GM12878 (cell line): Measurements from ENCODE around the gene ECT2L. TPM values are rescaled to one million over a fixed set of nuclear protein-coding genes. Genes with fewer than 3 reads are reported as not detected.

Source experiments
- ATAC-seq: fragments of 200-7000 bp; cut with Tn5 transposase; 3 replicates; pipeline ENCODE4 v1.9.1; 2020; ENCODE audit warnings: mild to moderate bottlenecking, moderate library complexity
- BruUV-seq: library from RNA; stranded (reverse); fragments of 400-500 nt; replicated peaks from 2 replicates; lab custom pipeline; 2021; lab: Mats Ljungman, UMichigan
- CTCF ChIA-PET: fragments of 300-600 bp; sonication (Branson Sonifier 250); formaldehyde crosslinking; extraction: SDS; loops from one replicate; lab custom pipeline; 2021; ENCODE audit warnings: inconsistent platforms; lab: Yijun Ruan, JAX
- POLR2A ChIA-PET: fragments of 350-600 bp; formaldehyde crosslinking; extraction: SDS; loops from one replicate; lab custom pipeline; 2021; ENCODE audit warnings: inconsistent platforms; lab: Charles Lee
- RAD21 ChIA-PET: fragments of 300-600 bp; sonication (Branson Sonifier 250); formaldehyde crosslinking; loops from one replicate; lab custom pipeline; 2023; ENCODE audit warnings: antibody characterized with exemption; ENCODE audit not compliant: unreplicated experiment; lab: Charles Lee
- SMC1A ChIA-PET: fragments of 300-600 bp; sonication (Branson Sonifier 250); formaldehyde crosslinking; loops from one replicate; lab custom pipeline; 2023; ENCODE audit not compliant: unreplicated experiment, uncharacterized antibody; lab: Charles Lee
- DNase-seq: peaks from one replicate; pipeline ENCODE4 v3.0.0-alpha.2; 2011; ENCODE audit warnings: low read depth, low spot score
- FAIRE-seq: peaks from 3 replicates; lab custom pipeline; 2011; peaks lifted over from hg19 to GRCh38; lab: Jason Lieb, UNC
- H2AFZ ChIP-seq: 2 replicates; pipeline ENCODE4 v1.6.0; 2011; ENCODE audit warnings: low read depth, low read length, control low read depth; ENCODE audit not compliant: control insufficient read depth
- H3K27ac ChIP-seq: 2 replicates; pipeline ENCODE4 v1.5.1; 2011; ENCODE audit warnings: control low read depth; ENCODE audit not compliant: control insufficient read depth, insufficient read depth
- H3K27me3 ChIP-seq, 2 experiments: replicated peaks in 1 of 2; 2 replicates each; pipeline versions ENCODE4 v1.6.0 to v1.6.1; 2011; ENCODE audit warnings: low read length in 1 of 2; ENCODE audit not compliant: control insufficient read depth in 2 of 2, insufficient read depth in 2 of 2
- H3K36me3 ChIP-seq, 2 experiments: 2 replicates each; pipeline ENCODE4 v1.5.1; 2011; ENCODE audit warnings: low read length in 1 of 2; ENCODE audit not compliant: control insufficient read depth in 2 of 2, insufficient read depth in 2 of 2
- H3K4me1 ChIP-seq: 2 replicates; pipeline ENCODE4 v1.6.1; 2011; ENCODE audit warnings: mild to moderate bottlenecking, low read length, moderate library complexity, mixed read lengths; ENCODE audit not compliant: control insufficient read depth, insufficient read depth
- H3K4me2 ChIP-seq: 2 replicates; pipeline ENCODE4 v1.6.0; 2011; ENCODE audit warnings: control low read depth; ENCODE audit not compliant: control insufficient read depth, insufficient read depth
- H3K4me3 ChIP-seq: fragments of 200-600 bp; sonication (generic); 2 replicates; pipeline ENCODE4 v1.5.1; 2016
- H3K79me2 ChIP-seq: 2 replicates; pipeline ENCODE4 v1.6.0; 2011; ENCODE audit warnings: low read length; ENCODE audit not compliant: control insufficient read depth, insufficient read depth
- H3K9ac ChIP-seq: 2 replicates; pipeline ENCODE4 v1.8.0; 2011; ENCODE audit warnings: low read length, control low read depth, mixed read lengths; ENCODE audit not compliant: control insufficient read depth, insufficient read depth
- H3K9me3 ChIP-seq: replicated peaks from 3 replicates; pipeline ENCODE4 v1.5.1; 2011; ENCODE audit warnings: mild to moderate bottlenecking, low read length; ENCODE audit not compliant: control insufficient read depth, insufficient read depth
- H4K20me1 ChIP-seq: 2 replicates; pipeline ENCODE4 v1.6.0; 2011; ENCODE audit not compliant: control insufficient read depth, insufficient read depth
- BCL11A ChIP-seq: IDR thresholded peaks from 2 replicates; pipeline ENCODE4 v1.6.1; 2011; ENCODE audit warnings: low read depth, low read length
- BRCA1 ChIP-seq: IDR thresholded peaks from 2 replicates; pipeline ENCODE4 v1.6.1; 2011; ENCODE audit warnings: low read depth, low read length, improper control_type of control experiment
- CEBPB ChIP-seq, 2 experiments: fragments of 150-350 bp in 1 of 2; IDR thresholded peaks; 2 replicates each; pipeline ENCODE4 v1.6.1; 2012 to 2014; ENCODE audit warnings: low read depth in 2 of 2, low read length in 2 of 2, borderline replicate concordance in 1 of 2, inconsistent platforms in 1 of 2
- CHD1 ChIP-seq: IDR thresholded peaks from 2 replicates; pipeline ENCODE4 v1.6.1; 2012; ENCODE audit warnings: low read depth, low read length, improper control_type of control experiment
- EED ChIP-seq: sonication (generic); IDR thresholded peaks from 2 replicates; pipeline ENCODE4 v1.6.1; 2016; ENCODE audit warnings: antibody characterized with exemption, low read depth
- EZH2 ChIP-seq: IDR thresholded peaks from 2 replicates; pipeline ENCODE4 v1.6.1; 2012; ENCODE audit warnings: low read depth, mild to moderate bottlenecking, control low read depth, inconsistent platforms, low read length, borderline replicate concordance; ENCODE audit not compliant: control insufficient read depth
- FOS ChIP-seq: IDR thresholded peaks from 3 replicates; pipeline ENCODE4 v1.6.1; 2011; ENCODE audit warnings: borderline replicate concordance; ENCODE audit not compliant: insufficient read length; ENCODE audit errors: extremely low read depth
- HDGF ChIP-seq: fragments of 450-650 bp; IDR thresholded peaks from 2 replicates; pipeline ENCODE4 v1.6.1; 2016; ENCODE audit warnings: antibody characterized with exemption
- IKZF1 ChIP-seq: fragments of 450-650 bp; conservative IDR thresholded peaks from 2 replicates; pipeline ENCODE4 v1.6.1; 2017; ENCODE audit warnings: antibody characterized with exemption, mild to moderate bottlenecking
- LARP7 ChIP-seq: fragments of 450-650 bp; IDR thresholded peaks from 2 replicates; pipeline ENCODE4 v1.6.1; 2017; ENCODE audit warnings: mild to moderate bottlenecking
- MEF2A ChIP-seq: IDR thresholded peaks from 2 replicates; pipeline ENCODE4 v1.6.1; 2011; ENCODE audit warnings: low read depth, mild to moderate bottlenecking, low read length, moderate library complexity; ENCODE audit not compliant: insufficient read depth
- NR2F1 ChIP-seq: fragments of 450-650 bp; conservative IDR thresholded peaks from 2 replicates; pipeline ENCODE4 v1.6.1; 2017; ENCODE audit warnings: mild to moderate bottlenecking
- NRF1 ChIP-seq: conservative IDR thresholded peaks from 2 replicates; pipeline ENCODE4 v1.6.1; 2011; ENCODE audit warnings: mild to moderate bottlenecking, low read depth, low read length, improper control_type of control experiment
- POLR2AphosphoS2 ChIP-seq: IDR thresholded peaks from 2 replicates; pipeline ENCODE4 v1.6.1; 2011; ENCODE audit warnings: low read depth, mild to moderate bottlenecking, low read length, improper control_type of control experiment, moderate library complexity
- RB1 ChIP-seq: fragments of 450-650 bp; formaldehyde crosslinking; IDR thresholded peaks from 2 replicates; pipeline ENCODE4 v1.6.1; 2017; ENCODE audit warnings: mild to moderate bottlenecking, borderline replicate concordance
- RUNX3 ChIP-seq: IDR thresholded peaks from 2 replicates; pipeline ENCODE4 v1.6.1; 2012; ENCODE audit warnings: low read length, inconsistent platforms
- STAT1 ChIP-seq: fragments of 450-650 bp; conservative IDR thresholded peaks from 2 replicates; pipeline ENCODE4 v1.6.1; 2014; ENCODE audit warnings: antibody characterized with exemption, mild to moderate bottlenecking
- TCF7 ChIP-seq: IDR thresholded peaks from 2 replicates; pipeline ENCODE4 v1.6.1; 2014; ENCODE audit warnings: antibody characterized with exemption, borderline replicate concordance
- ZNF384 ChIP-seq: IDR thresholded peaks from 2 replicates; pipeline ENCODE4 v1.6.1; 2012; ENCODE audit warnings: low read depth, mild to moderate bottlenecking, low read length, improper control_type of control experiment, borderline replicate concordance
- ZZZ3 ChIP-seq: IDR thresholded peaks from 2 replicates; pipeline ENCODE4 v1.6.1; 2011; ENCODE audit warnings: low read depth; ENCODE audit not compliant: control insufficient read depth, insufficient read length
- WGBS: methylation state at CpG from one replicate; pipeline ENCODE4 v1.1.6; 2016; ENCODE audit warnings: low lambda C conversion rate; ENCODE audit not compliant: insufficient replicate concordance, insufficient coverage; ENCODE audit errors: missing lambda C conversion rate; 5-methylcytosine and 5-hydroxymethylcytosine counted together
- in situ Hi-C: fragments of 300-500 bp; cut with MboI; formaldehyde crosslinking; loops from 9 replicates; pipeline ENCODE4 v1.14.3; 2018; ENCODE audit warnings: mixed read lengths
- intact Hi-C: fragments of 100-400 bp; cut with micrococcal nuclease; formaldehyde crosslinking; loops from one replicate; pipeline ENCODE4 v1.14.2; 2022; ENCODE audit not compliant: unreplicated experiment
- polyA plus RNA-seq, 11 experiments: library from polyadenylated mRNA; depleted of rRNA in 4 of 11; unstranded in 6 of 11; stranded (reverse) in 5 of 11; fragments of >200 nt; fragmentation: Nextera tagmentation in 4 of 11; fragmentation: Illumina TruSeq in 1 of 11; extraction: Ambion mirVana in 4 of 11; extraction: Trizol in 1 of 11; gene quantifications; 1 replicate in 1 of 11; 2 replicates in 10 of 11; pipeline versions ENCODE4 v1.2.1 to v1.2.3, GENCODE V29; 2011 to 2016; ENCODE audit warnings: inconsistent platforms in 2 of 11, missing spikeins in 2 of 11, low read depth in 1 of 11
- total RNA-seq, 4 experiments: library from RNA; depleted of rRNA in 3 of 4; stranded (reverse); fragments of >200 nt in 3 of 4; fragmentation: Illumina TruSeq in 1 of 4; extraction: Trizol in 1 of 4; gene quantifications; 2 replicates each; pipeline versions ENCODE4 v1.2.1 to v1.2.3, GENCODE V29; 2013 to 2021
- TF ChIP-seq, protein P1 (sequence below), 3 experiments: IDR thresholded peaks in 2 of 3; conservative IDR thresholded peaks in 1 of 3; 2 replicates each; pipeline ENCODE4 v1.5.1; 2011; ENCODE audit warnings: low read depth in 3 of 3, low read length in 3 of 3, mild to moderate bottlenecking in 3 of 3, control low read depth in 2 of 3, moderate library complexity in 2 of 3, inconsistent platforms in 1 of 3, mixed read lengths in 1 of 3; ENCODE audit not compliant: control insufficient read depth in 2 of 3, insufficient read depth in 1 of 3; ENCODE audit errors: extremely low read depth in 1 of 3

ECT2L gene
- total and polyA plus RNA-seq, 10 of the 15 experiments (the other 5 are each of a cell fraction or from before 2014, with no cell fraction given) = 0.05 to 0.09 TPM; not detected in 8

DNA sequence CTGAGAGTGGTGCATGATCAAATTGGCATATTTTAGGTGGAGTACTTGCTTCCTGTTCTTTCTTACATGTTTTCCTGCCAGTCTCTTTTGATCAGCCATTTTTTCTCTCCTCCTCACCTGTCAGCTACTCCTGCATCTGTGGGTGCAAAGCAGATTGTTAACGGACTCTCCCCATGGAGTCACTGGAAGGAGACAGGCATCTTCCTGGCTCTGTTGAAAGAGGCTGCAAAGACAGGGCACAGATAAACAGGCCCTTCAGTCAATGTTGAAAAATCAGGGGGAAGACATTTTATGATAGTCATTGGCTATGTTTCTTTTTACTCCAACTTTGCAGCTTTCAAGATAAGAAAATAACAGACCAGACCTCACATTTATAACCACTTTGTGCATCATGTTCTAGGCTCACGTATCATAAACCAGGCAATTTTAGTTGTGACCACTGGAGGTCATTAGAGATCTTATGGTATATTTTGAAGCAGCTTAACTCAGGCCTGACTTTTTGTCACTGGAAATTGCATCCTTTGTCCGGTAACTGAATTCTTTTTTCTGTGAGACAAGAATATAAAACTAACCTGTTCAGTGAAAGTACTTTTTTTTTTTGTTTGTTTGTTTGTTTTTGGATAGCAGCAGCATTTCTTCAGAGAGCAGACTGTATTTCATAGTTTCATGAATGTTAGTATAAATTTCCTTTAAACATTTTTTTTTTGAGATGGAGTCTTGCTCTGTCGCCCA, 20.1 kb downstream of the ECT2L start (continued):
- no peak for TF ChIP-seq STAT1
- TF ChIP-seq POLR2AphosphoS2 = no peak
- no peak for TF ChIP-seq NRF1
- no peak for TF ChIP-seq RB1
- TF ChIP-seq, protein P1, sequence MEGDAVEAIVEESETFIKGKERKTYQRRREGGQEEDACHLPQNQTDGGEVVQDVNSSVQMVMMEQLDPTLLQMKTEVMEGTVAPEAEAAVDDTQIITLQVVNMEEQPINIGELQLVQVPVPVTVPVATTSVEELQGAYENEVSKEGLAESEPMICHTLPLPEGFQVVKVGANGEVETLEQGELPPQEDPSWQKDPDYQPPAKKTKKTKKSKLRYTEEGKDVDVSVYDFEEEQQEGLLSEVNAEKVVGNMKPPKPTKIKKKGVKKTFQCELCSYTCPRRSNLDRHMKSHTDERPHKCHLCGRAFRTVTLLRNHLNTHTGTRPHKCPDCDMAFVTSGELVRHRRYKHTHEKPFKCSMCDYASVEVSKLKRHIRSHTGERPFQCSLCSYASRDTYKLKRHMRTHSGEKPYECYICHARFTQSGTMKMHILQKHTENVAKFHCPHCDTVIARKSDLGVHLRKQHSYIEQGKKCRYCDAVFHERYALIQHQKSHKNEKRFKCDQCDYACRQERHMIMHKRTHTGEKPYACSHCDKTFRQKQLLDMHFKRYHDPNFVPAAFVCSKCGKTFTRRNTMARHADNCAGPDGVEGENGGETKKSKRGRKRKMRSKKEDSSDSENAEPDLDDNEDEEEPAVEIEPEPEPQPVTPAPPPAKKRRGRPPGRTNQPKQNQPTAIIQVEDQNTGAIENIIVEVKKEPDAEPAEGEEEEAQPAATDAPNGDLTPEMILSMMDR (IDR thresholded peaks at IDR 0.05 in 2 of 3, conservative IDR thresholded peaks at IDR 0.05 in 1 of 3; ENCODE audit: control insufficient read depth in 2 of 3, extremely low read depth in 1 of 3, insufficient read depth in 1 of 3, low read depth in 3 of 3, low read length in 3 of 3) = peak; percentile 67 to 82 (median 67)

DNA sequence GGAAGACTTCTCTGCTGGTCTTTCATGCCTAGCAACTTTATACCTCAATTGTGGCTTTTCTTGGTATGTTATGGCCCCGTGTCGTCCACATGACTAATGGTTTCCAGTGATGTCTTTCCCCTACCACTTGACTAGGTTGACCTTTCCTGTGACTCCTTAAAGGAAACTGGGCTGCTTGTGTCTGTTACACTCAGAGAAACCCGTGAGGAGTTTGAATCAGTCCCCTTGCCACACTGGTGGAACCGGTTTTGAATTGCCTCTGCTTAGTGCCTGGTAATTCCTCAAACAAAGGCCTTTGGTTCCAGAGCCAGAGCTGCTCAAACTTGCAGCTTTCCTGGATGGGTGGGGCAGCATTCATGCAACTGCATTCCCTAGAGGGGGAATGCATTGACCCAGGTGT, 21.9 kb downstream of the ECT2L start:
- H2AFZ ChIP-seq = peak overlapping the region; percentile 40
- ChIA-PET SMC1A (interaction anchor here (0.9 to 11.3 kb wide), 18 partner anchors 11 to 547 kb away, joined by 3 to 163 read pairs (median 6); partner anchors contain the start of gene REPS1), CTCF (interaction anchor here (0.7 to 10.7 kb wide), 21 partner anchors 38 to 555 kb away, joined by 3 to 166 read pairs (median 4); partner anchors contain the start of gene REPS1), RAD21 (interaction anchor here (0.7 to 6.3 kb wide), 18 partner anchors 12 to 547 kb away, joined by 3 to 94 read pairs (median 4); partner anchors contain the start of gene REPS1), POLR2A (interaction anchor here (0.9 to 1.5 kb wide), 4 partner anchors 152 to 171 kb away, joined by 3 to 7 read pairs (median 3); no protein-coding TSS in a partner anchor)
- FAIRE-seq = no peak
- in situ Hi-C loops = loop anchor here (5.0 kb wide), 3 partner anchors 170 to 550 kb away; partner anchors contain the start of gene REPS1
- no peaks in the 10 kb centered on the region for H3K9me3 ChIP-seq
- H4K20me1 ChIP-seq = no peaks in the 10 kb centered on the region
- no peaks in the 10 kb centered on the region for H3K27me3 ChIP-seq
- no peak overlapping the region for H3K4me3 ChIP-seq
- no peaks in the 10 kb centered on the region for H3K79me2 ChIP-seq
- peak; percentile 51 for ATAC-seq
- WGBS = 14% methylated on average over 4 of the region's 4 CpGs
- no peak for DNase-seq
- TF ChIP-seq HDGF (no peak), NR2F1 (0 out of 2 replicates have a peak, but pooled peaks have one; percentile 18), ZNF384 (no peak), LARP7 (no peak), IKZF1 (0 out of 2 replicates have a peak, but pooled peaks have one; percentile 7), BCL11A (no peak), TCF7 (no peak), RB1 (no peak), ZZZ3 (no peak), CEBPB (IDR thresholded peaks at IDR 0.05; ENCODE audit: borderline replicate concordance in 1 of 2, low read depth in 2 of 2, low read length in 2 of 2) (no peak; a peak in 1 of 4 replicates), MEF2A (no peak), RUNX3 (peak; percentile 40; the same call in 1 of the 2 replicates), FOS (no peak), CHD1 (no peak), EED (no peak; the same call in 1 of the 2 replicates), BRCA1 (no peak), EZH2 (no peak)
- no peaks in the 10 kb centered on the region for H3K36me3 ChIP-seq
- peaks cover 18% of the 10 kb centered on the region for H3K4me1 ChIP-seq
- BruUV-seq = no TSS peak
- no peak overlapping the region; the same call in 1 of the 2 replicates for H3K27ac ChIP-seq
- no peak overlapping the region for H3K4me2 ChIP-seq
- no peak overlapping the region for H3K9ac ChIP-seq
- intact Hi-C loops = loop anchor here (1.0 to 2.0 kb wide), 3 partner anchors 53 to 401 kb away; no protein-coding TSS in a partner anchor
